ENCODE measurements around the gene PRUNE1. TPM values are rescaled to one million over a fixed set of nuclear protein-coding genes. Genes with fewer than 3 reads are reported as not detected.

Gene PRUNE1
- total RNA-seq, 6 donors from 2014 or later, result 16.3 to 28.3 (median 21.2) TPM

- TF ChIP-seq POLR2AphosphoS5 (IDR thresholded peaks at IDR 0.05) (no peak), CTCF (IDR thresholded peaks at IDR 0.05) (no peak), POLR2A (IDR thresholded peaks at IDR 0.05) (no peak), EP300 (IDR thresholded peaks at IDR 0.05) (no peak)
- no peak for ATAC-seq (ENCODE audit: low FRiP score in 2 of 2)
- no peaks in the 10 kb centered on the region for H3K27me3 ChIP-seq
- peaks cover 33 to 59% (median 43%) of the 10 kb centered on the region in 4 donors for H3K4me1 ChIP-seq
- H3K36me3 ChIP-seq, result peaks cover 0 to 4% (median 1%) of the 10 kb centered on the region in 4 donors
- no peak for DNase-seq
- peak overlapping the region; percentile 57 to 65 (median 60) for H3K27ac ChIP-seq
- no peaks in the 10 kb centered on the region for H3K9me3 ChIP-seq
- H3K4me3 ChIP-seq, result no peak overlapping the region
- WGBS, 2 donors, result 86 to 90% methylated on average over 14 of the region's 14 CpGs
Measured at GRCh38 chr1:151012684-151013471, 4.6 kb downstream of the PRUNE1 start.

- Histone ChIP-seq H3K9me3 (no peaks in the 10 kb centered on the region), H3K4me3 (no peak overlapping the region), H3K27ac (peak overlapping the region; percentile 52 to 65 (median 60)), H3K27me3 (no peaks in the 10 kb centered on the region), H3K36me3 (peaks cover 2 to 10% (median 7%) of the 10 kb centered on the region in 4 donors), H3K4me1 (peaks cover 31 to 56% (median 42%) of the 10 kb centered on the region in 4 donors)
- 48 to 63% methylated on average over 2 of the region's 2 CpGs for WGBS, 2 donors
- DNase-seq, result peak in 1 of 2 donors; percentile 68
- peak; percentile 37 to 71 for ATAC-seq (ENCODE audit: low FRiP score in 2 of 2)
- TF ChIP-seq CTCF (IDR thresholded peaks at IDR 0.05) (no peak), POLR2A (IDR thresholded peaks at IDR 0.05) (no peak), POLR2AphosphoS5 (IDR thresholded peaks at IDR 0.05) (peak in 1 of 2 donors; percentile 11)
Measured at GRCh38 chr1:151013518-151013917, 5.3 kb downstream of the PRUNE1 start.

- Histone ChIP-seq H3K27me3 (no peaks in the 10 kb centered on the region), H3K36me3 (peaks cover 11 to 42% (median 24%) of the 10 kb centered on the region in 4 donors), H3K27ac (peak overlapping the region in 1 of 4 donors; percentile 14), H3K9me3 (no peaks in the 10 kb centered on the region), H3K4me3 (no peak overlapping the region), H3K4me1 (peaks cover 0 to 3% (median 0%) of the 10 kb centered on the region in 4 donors)
- DNase-seq (peak in 1 of 2 donors; percentile 87), ATAC-seq (ENCODE audit: low FRiP score in 2 of 2) (peak; percentile 90 to 93)
- WGBS, 2 donors, result 22% methylated on average over 5 to 6 of the region's 6 CpGs
- TF ChIP-seq CTCF (IDR thresholded peaks at IDR 0.05) (peak; percentile 63 to 80 (median 72)), EP300 (IDR thresholded peaks at IDR 0.05) (no peak)
Measured at GRCh38 chr1:151024540-151025146, 16.4 kb downstream of the PRUNE1 start.

GRCh38 chr1:151026460-151026859, 18.2 kb downstream of the PRUNE1 start:
- no peak overlapping the region for H3K27ac ChIP-seq
- peaks cover 11 to 60% (median 32%) of the 10 kb centered on the region in 4 donors for H3K36me3 ChIP-seq
- DNase-seq (no peak), ATAC-seq (ENCODE audit: low FRiP score in 2 of 2) (no peak)
- TF ChIP-seq POLR2AphosphoS5 (IDR thresholded peaks at IDR 0.05) (no peak), CTCF (IDR thresholded peaks at IDR 0.05) (no peak), POLR2A (IDR thresholded peaks at IDR 0.05) (no peak), EP300 (IDR thresholded peaks at IDR 0.05) (no peak)
- no peaks in the 10 kb centered on the region for H3K9me3 ChIP-seq
- no peaks in the 10 kb centered on the region for H3K27me3 ChIP-seq
- H3K4me1 ChIP-seq, result peaks cover 0 to 3% (median 0%) of the 10 kb centered on the region in 4 donors
- H3K4me3 ChIP-seq, result no peak overlapping the region
